PC-3 (cell line): ENCODE data around the gene DNM2.

Source experiments
- CTCF ChIP-seq: fragments of 300-600 bp; sonication (generic); conservative IDR thresholded peaks from 2 replicates; pipeline ENCODE4 v1.5.1; 2017; ENCODE audit warnings: antibody characterized with exemption, low read depth, mild to moderate bottlenecking, low read length
- EZH2 ChIP-seq: fragments of 300-600 bp; sonication (generic); IDR thresholded peaks from one replicate; pipeline ENCODE4 v1.6.1; 2017; ENCODE audit warnings: antibody characterized with exemption, mild to moderate bottlenecking, low read length; ENCODE audit not compliant: unreplicated experiment
- EZH2phosphoT487 ChIP-seq: fragments of 300-600 bp; sonication (generic); IDR thresholded peaks from 2 replicates; pipeline ENCODE4 v1.6.1; 2018; ENCODE audit warnings: mild to moderate bottlenecking, antibody characterized with exemption, low read length, borderline replicate concordance

- TF ChIP-seq CTCF (no peak), EZH2 (no peak), EZH2phosphoT487 (no peak)
Observed at GRCh38 chr19:10670876-10671804, 46.7 kb upstream of the DNM2 start.
